Lower leg skin (tissue), 4 donors: ENCODE measurements around the gene PCGF3. TPM values are rescaled to one million over a fixed set of nuclear protein-coding genes. Genes with fewer than 3 reads are reported as not detected.

ENCODE experiments used
- DNase-seq, 2 donors: peaks; one replicate each; pipeline ENCODE4 v3.0.0-alpha.2; 2019; ENCODE audit warnings: low spot score in 2 of 2
- H3K4me3 ChIP-seq: fragments of 200-600 bp; sonication (generic); 2 replicates; pipeline ENCODE4 v1.5.1; 2017; ENCODE audit warnings: mild to moderate bottlenecking, low read depth; ENCODE audit not compliant: poor library complexity, severe bottlenecking
- POLR2A ChIP-seq, 2 donors: fragments of 450-650 bp; IDR thresholded peaks; one replicate each; pipeline ENCODE4 v1.6.1; 2016 to 2017; ENCODE audit warnings: antibody characterized with exemption in 2 of 2, mild to moderate bottlenecking in 1 of 2, moderate library complexity in 1 of 2
- WGBS, 2 donors: methylation state at CpG; one replicate each; pipeline ENCODE4 v1.1.5; 2018; 5-methylcytosine and 5-hydroxymethylcytosine counted together
- intact Hi-C: fragments of 100-400 bp; cut with DNase I; formaldehyde crosslinking; loops from one replicate; pipeline ENCODE4 v1.15.0; 2023; ENCODE audit warnings: low total_unique reads
- total RNA-seq, 4 donors: library from RNA; depleted of rRNA; stranded (reverse); fragments of >200 nt; gene quantifications; one replicate each; pipeline ENCODE4 v1.1.0, GENCODE V29; 2016
- TF ChIP-seq, protein P1 (sequence below), 3 donors: fragments of 450-650 bp; IDR thresholded peaks; one replicate each; pipeline ENCODE4 v1.5.1; 2016; ENCODE audit warnings: antibody characterized with exemption in 3 of 3, mild to moderate bottlenecking in 3 of 3, moderate library complexity in 2 of 3

Gene PCGF3
- total RNA-seq, 4 donors from 2014 or later, result 55.2 to 102 (median 72.3) TPM

DNA sequence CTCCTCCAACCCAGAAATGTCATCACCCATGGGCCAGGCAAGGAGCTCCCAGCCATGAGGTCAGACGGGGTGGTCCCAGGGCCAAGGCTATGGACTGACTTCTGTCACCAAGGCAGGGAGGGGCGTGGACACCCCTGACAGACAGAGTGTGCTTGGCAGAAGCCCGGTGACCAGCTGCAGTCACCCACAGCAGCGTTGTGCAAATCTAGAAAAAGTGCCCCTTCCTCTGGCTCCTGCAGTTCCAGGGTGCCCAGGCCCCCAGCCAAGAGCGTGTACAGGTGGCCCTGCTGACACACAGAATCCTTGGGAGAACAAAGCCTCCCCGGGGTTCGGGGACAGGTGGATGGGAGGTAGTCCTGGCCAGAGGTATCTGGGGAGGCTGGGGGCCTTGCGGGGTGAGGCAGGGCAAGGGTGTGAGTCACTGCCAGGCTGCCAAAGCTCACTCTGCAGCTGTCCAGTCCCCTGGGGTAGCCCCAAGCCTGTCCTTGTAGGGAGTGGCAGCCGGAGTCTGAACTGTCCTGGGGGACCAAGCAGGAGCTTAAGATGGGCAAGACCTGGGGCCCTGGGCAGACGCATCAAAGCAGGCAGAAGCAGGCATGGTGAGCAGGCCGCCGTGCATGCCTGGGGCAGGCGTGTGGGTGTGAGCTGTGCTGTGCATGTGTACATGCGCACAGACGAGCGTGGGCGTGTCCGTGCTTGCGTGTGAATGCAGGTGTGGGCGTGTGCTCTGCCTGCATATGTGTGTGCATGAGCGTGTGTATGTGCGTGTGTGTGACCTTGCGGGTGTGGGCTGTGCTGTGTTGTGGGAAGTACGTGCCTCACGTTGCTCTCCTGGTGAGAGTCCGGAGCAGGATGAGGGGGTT lies 28.0 kb upstream of the PCGF3 start:
- TF ChIP-seq POLR2A (IDR thresholded peaks at IDR 0.05), result no peak
- TF ChIP-seq, protein P1, sequence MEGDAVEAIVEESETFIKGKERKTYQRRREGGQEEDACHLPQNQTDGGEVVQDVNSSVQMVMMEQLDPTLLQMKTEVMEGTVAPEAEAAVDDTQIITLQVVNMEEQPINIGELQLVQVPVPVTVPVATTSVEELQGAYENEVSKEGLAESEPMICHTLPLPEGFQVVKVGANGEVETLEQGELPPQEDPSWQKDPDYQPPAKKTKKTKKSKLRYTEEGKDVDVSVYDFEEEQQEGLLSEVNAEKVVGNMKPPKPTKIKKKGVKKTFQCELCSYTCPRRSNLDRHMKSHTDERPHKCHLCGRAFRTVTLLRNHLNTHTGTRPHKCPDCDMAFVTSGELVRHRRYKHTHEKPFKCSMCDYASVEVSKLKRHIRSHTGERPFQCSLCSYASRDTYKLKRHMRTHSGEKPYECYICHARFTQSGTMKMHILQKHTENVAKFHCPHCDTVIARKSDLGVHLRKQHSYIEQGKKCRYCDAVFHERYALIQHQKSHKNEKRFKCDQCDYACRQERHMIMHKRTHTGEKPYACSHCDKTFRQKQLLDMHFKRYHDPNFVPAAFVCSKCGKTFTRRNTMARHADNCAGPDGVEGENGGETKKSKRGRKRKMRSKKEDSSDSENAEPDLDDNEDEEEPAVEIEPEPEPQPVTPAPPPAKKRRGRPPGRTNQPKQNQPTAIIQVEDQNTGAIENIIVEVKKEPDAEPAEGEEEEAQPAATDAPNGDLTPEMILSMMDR (IDR thresholded peaks at IDR 0.05), result no peak
- DNase-seq, result no peak
- WGBS, 2 donors, result 47 to 50% methylated on average over 22 of the region's 26 CpGs

DNA sequence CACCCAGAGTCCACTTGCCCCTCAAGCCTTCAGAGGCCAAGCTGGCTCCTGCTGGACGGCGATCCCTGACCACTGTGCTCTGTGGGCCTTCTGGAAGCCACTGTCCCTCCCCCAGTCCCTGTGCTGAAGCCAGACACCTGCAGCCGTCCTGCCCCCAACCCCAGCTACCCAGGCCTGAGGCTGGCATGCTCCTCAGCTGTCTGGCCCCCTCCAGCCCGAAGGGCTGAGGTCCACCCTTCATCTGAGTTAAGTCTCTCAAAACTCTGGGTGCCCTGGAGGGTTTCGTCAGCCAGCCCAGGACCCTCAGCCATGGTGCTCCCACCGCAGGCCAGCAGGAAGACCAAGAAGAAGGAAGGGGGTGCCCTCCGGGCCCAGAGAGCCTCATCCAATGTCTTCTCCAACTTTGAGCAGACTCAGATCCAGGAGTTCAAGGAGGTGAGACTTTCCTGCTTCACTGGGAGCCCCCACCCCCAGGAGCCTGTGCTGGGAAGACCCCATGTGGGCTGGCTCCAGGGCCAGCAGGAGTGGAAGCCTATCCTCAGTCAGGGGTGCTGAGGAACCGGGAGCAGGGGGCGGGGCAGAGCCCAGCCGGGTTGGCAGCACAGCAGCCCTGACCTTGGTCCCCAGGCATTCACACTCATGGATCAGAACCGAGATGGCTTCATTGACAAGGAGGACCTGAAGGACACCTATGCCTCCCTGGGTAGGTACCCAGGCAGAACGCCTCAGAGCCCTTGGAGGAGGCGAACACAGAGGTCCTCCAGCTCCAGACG lies 27.1 kb upstream of the PCGF3 start:
- WGBS, 2 donors, result 60 to 85% methylated on average over 4 to 12 of the region's 14 CpGs
- H3K4me3 ChIP-seq, result no peak overlapping the region
- no peak for DNase-seq
- intact Hi-C loops, result no loop called here
- TF ChIP-seq, protein P1 (IDR thresholded peaks at IDR 0.05), result no peak
- TF ChIP-seq POLR2A (IDR thresholded peaks at IDR 0.05), result no peak

More for the DNA sequence above, 28.0 kb upstream of the PCGF3 start:
- H3K4me3 ChIP-seq, result no peak overlapping the region
- intact Hi-C loops, result no loop called here

DNA sequence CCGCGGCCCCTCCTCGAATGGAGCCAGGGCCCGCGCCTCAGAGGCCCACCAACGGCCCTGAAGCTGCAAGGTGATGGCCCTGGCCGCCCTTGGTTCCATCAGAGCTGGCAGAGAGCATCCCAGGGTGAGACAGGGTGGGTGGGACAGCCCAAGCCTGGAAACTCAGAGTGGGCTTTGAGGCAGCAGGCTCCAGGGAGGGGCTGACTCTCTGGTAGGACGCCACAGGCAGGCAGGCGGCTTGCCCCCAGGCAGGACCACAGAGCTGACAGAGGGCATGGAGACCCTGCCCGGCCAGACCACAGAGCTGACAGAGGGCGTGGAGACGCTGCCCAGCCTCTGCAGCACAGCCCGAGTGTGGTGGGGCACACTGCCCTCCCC lies 26.5 kb upstream of the PCGF3 start:
- DNase-seq, result no peak
- no peak overlapping the region for H3K4me3 ChIP-seq
- WGBS, 2 donors, result 83 to 90% methylated on average over 7 to 9 of the region's 13 CpGs
- no peak for TF ChIP-seq POLR2A (IDR thresholded peaks at IDR 0.05)
- TF ChIP-seq, protein P1 (IDR thresholded peaks at IDR 0.05), result no peak
- intact Hi-C loops, result no loop called here

DNA sequence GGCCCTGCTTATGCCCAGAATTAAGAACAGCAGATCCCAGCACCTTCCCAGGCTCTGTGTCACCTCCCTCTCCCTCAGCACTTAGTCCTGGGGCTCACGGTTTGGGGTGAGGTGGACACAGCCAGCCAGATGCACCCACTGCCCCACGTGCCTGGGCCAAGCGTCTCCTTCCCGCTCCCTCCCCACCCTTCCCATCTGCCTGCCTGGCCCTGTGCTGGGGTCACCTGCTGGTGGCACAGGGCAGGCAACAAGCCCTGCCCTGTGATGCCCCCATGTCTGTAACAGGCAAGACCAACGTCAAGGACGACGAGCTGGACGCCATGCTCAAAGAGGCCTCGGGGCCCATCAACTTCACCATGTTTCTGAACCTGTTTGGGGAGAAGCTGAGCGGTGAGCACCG lies 26.0 kb upstream of the PCGF3 start:
- no peak for DNase-seq
- no peak overlapping the region for H3K4me3 ChIP-seq
- 79 to 81% methylated on average over 11 of the region's 11 CpGs for WGBS, 2 donors
- TF ChIP-seq POLR2A (IDR thresholded peaks at IDR 0.05), result no peak
- TF ChIP-seq, protein P1 (IDR thresholded peaks at IDR 0.05), result no peak
- intact Hi-C loops, result no loop called here

DNA sequence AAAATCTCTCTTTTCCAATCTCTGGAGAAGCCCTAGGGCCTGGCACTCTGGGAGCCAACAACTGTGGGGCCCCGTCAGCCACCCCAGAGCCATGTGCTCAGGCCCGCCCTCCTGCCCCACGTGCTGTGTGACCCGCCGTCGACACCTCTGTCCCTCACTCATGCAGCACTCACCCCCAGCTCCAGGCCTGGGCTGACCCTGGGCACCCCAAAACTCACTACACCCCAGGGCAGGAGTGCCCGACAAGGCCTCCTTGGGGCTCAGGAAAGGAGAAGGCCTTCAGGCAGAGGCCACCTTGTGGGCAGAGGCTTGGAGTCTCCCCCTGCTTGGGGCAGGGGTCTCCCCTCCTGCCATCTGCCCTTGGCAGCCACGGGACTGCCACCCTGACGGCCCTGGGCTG lies 25.5 kb upstream of the PCGF3 start:
- 63 to 78% methylated on average over 9 of the region's 9 CpGs for WGBS, 2 donors
- no peak for TF ChIP-seq POLR2A (IDR thresholded peaks at IDR 0.05)
- TF ChIP-seq, protein P1 (IDR thresholded peaks at IDR 0.05), result no peak
- no peak for DNase-seq
- no peak overlapping the region for H3K4me3 ChIP-seq
- intact Hi-C loops, result no loop called here
